HEK293 (cell line): ENCODE results near the gene KLHDC7B.

Experiments used
- CTCF ChIA-PET: fragments of 350-600 bp; formaldehyde crosslinking; extraction: SDS; loops from one replicate; lab custom pipeline; 2021; ENCODE audit warnings: antibody characterized with exemption; lab: Yijun Ruan, JAX
- POLR2A ChIA-PET: fragments of 300-600 bp; formaldehyde crosslinking; extraction: SDS; loops from one replicate; lab custom pipeline; 2020; ENCODE audit warnings: antibody characterized with exemption, inconsistent platforms; lab: Yijun Ruan, JAX
- H3K27ac ChIP-seq: fragments of 200-500 bp; sonication (Bioruptor generic); 2 replicates; pipeline ENCODE4 v1.5.1; 2014; ENCODE audit warnings: low read depth, low read length, control low read depth, inconsistent platforms; ENCODE audit errors: extremely low read depth
- H3K36me3 ChIP-seq, 2 experiments: fragments of 200-500 bp in 1 of 2; sonication (Bioruptor generic) in 1 of 2; 1 replicate in 1 of 2; 2 replicates in 1 of 2; pipeline ENCODE4 v1.5.1; 2014 to 2017; ENCODE audit warnings: inconsistent platforms in 2 of 2, low read length in 2 of 2; ENCODE audit not compliant: control insufficient read depth in 2 of 2, insufficient read depth in 1 of 2
- H3K4me1 ChIP-seq: fragments of 200-500 bp; sonication (Bioruptor generic); 2 replicates; pipeline ENCODE4 v1.5.1; 2014; ENCODE audit warnings: mild to moderate bottlenecking, low read length, inconsistent platforms; ENCODE audit not compliant: control insufficient read depth, insufficient read depth
- H3K4me3 ChIP-seq: 2 replicates; pipeline ENCODE4 v1.5.1; 2011; ENCODE audit warnings: low read depth, mild to moderate bottlenecking, control low read depth, low read length, moderate library complexity
- H3K9me3 ChIP-seq: fragments of 200-500 bp; sonication (Bioruptor generic); 2 replicates; pipeline ENCODE4 v1.5.1; 2014; ENCODE audit warnings: low read depth, low read length, inconsistent platforms; ENCODE audit not compliant: control insufficient read depth, insufficient read depth
- ATF2 ChIP-seq: fragments of 450-650 bp; formaldehyde crosslinking; IDR thresholded peaks from 2 replicates; pipeline ENCODE4 v1.5.1; 2016; ENCODE audit warnings: missing biosample characterization, missing genetic modification characterization, low read depth
- GLIS1 ChIP-seq: fragments of 450-650 bp; formaldehyde crosslinking; IDR thresholded peaks from 2 replicates; pipeline ENCODE4 v1.5.1; 2016; ENCODE audit warnings: missing biosample characterization, missing genetic modification characterization
- KLF9 ChIP-seq: fragments of 450-650 bp; formaldehyde crosslinking; IDR thresholded peaks from 2 replicates; pipeline ENCODE4 v1.5.1; 2016; ENCODE audit warnings: missing biosample characterization, missing genetic modification characterization, low read depth
- OVOL3 ChIP-seq: fragments of 450-650 bp; formaldehyde crosslinking; IDR thresholded peaks from 2 replicates; pipeline ENCODE4 v1.5.1; 2016; ENCODE audit warnings: missing biosample characterization, missing genetic modification characterization
- TRIM28 ChIP-seq: IDR thresholded peaks from 2 replicates; pipeline ENCODE4 v1.6.1; 2011; ENCODE audit warnings: low read length, control low read depth, borderline replicate concordance
- YY2 ChIP-seq: fragments of 450-650 bp; formaldehyde crosslinking; IDR thresholded peaks from 2 replicates; pipeline ENCODE4 v1.5.1; 2016; ENCODE audit warnings: missing biosample characterization, missing genetic modification characterization
- ZBTB20 ChIP-seq: fragments of 450-650 bp; formaldehyde crosslinking; IDR thresholded peaks from 2 replicates; pipeline ENCODE4 v1.5.1; 2016; ENCODE audit warnings: missing biosample characterization, missing genetic modification characterization
- ZBTB26 ChIP-seq: fragments of 450-650 bp; formaldehyde crosslinking; optimal IDR thresholded peaks from 2 replicates; pipeline ENCODE3; 2016; ENCODE audit warnings: missing biosample characterization, mild to moderate bottlenecking, missing genetic modification characterization
- ZBTB48 ChIP-seq: fragments of 450-650 bp; formaldehyde crosslinking; IDR thresholded peaks from 2 replicates; pipeline ENCODE4 v1.5.1; 2016; ENCODE audit warnings: missing biosample characterization, missing genetic modification characterization
- ZBTB8A ChIP-seq: fragments of 450-650 bp; formaldehyde crosslinking; IDR thresholded peaks from 2 replicates; pipeline ENCODE4 v1.5.1; 2016; ENCODE audit warnings: missing biosample characterization, missing genetic modification characterization
- ZFP37 ChIP-seq: fragments of 450-650 bp; formaldehyde crosslinking; IDR thresholded peaks from 2 replicates; pipeline ENCODE4 v1.5.1; 2016; ENCODE audit warnings: missing biosample characterization, missing genetic modification characterization
- ZFP69B ChIP-seq: fragments of 450-650 bp; formaldehyde crosslinking; IDR thresholded peaks from 2 replicates; pipeline ENCODE4 v1.5.1; 2016; ENCODE audit warnings: missing biosample characterization, missing genetic modification characterization
- ZIC2 ChIP-seq: fragments of 450-650 bp; formaldehyde crosslinking; IDR thresholded peaks from 2 replicates; pipeline ENCODE4 v1.5.1; 2016; ENCODE audit warnings: missing biosample characterization, missing genetic modification characterization
- ZNF132 ChIP-seq: fragments of 450-650 bp; formaldehyde crosslinking; IDR thresholded peaks from 2 replicates; pipeline ENCODE4 v1.5.1; 2017; ENCODE audit warnings: missing biosample characterization, missing genetic modification characterization, borderline replicate concordance
- ZNF18 ChIP-seq: fragments of 450-650 bp; formaldehyde crosslinking; IDR thresholded peaks from 2 replicates; pipeline ENCODE4 v1.5.1; 2016; ENCODE audit warnings: missing biosample characterization, missing genetic modification characterization
- ZNF423 ChIP-seq: fragments of 450-650 bp; formaldehyde crosslinking; IDR thresholded peaks from 2 replicates; pipeline ENCODE4 v1.5.1; 2016; ENCODE audit warnings: missing biosample characterization, missing genetic modification characterization
- ZNF433 ChIP-seq: fragments of 450-650 bp; formaldehyde crosslinking; IDR thresholded peaks from 2 replicates; pipeline ENCODE4 v1.5.1; 2016; ENCODE audit warnings: missing biosample characterization, missing genetic modification characterization, low read depth
- ZNF48 ChIP-seq: fragments of 450-650 bp; formaldehyde crosslinking; IDR thresholded peaks from 2 replicates; pipeline ENCODE4 v1.5.1; 2016; ENCODE audit warnings: missing biosample characterization, missing genetic modification characterization
- ZNF529 ChIP-seq: fragments of 450-650 bp; formaldehyde crosslinking; IDR thresholded peaks from 2 replicates; pipeline ENCODE4 v1.5.1; 2017; ENCODE audit warnings: missing genetic modification characterization, missing biosample characterization; ENCODE audit not compliant: insufficient replicate concordance
- ZNF544 ChIP-seq: fragments of 450-650 bp; formaldehyde crosslinking; IDR thresholded peaks from 2 replicates; pipeline ENCODE4 v1.5.0; 2017; ENCODE audit warnings: missing biosample characterization, missing genetic modification characterization
- ZNF548 ChIP-seq: fragments of 450-650 bp; formaldehyde crosslinking; IDR thresholded peaks from 2 replicates; pipeline ENCODE4 v1.5.1; 2016; ENCODE audit warnings: missing biosample characterization, missing genetic modification characterization
- ZNF639 ChIP-seq: fragments of 450-650 bp; formaldehyde crosslinking; IDR thresholded peaks from 2 replicates; pipeline ENCODE4 v1.5.1; 2016; ENCODE audit warnings: missing biosample characterization, missing genetic modification characterization
- ZNF654 ChIP-seq: fragments of 450-650 bp; formaldehyde crosslinking; IDR thresholded peaks from 2 replicates; pipeline ENCODE4 v1.5.1; 2016; ENCODE audit warnings: low read depth, missing biosample characterization, missing genetic modification characterization
- ZNF692 ChIP-seq: fragments of 450-650 bp; formaldehyde crosslinking; IDR thresholded peaks from 2 replicates; pipeline ENCODE4 v1.5.1; 2016; ENCODE audit warnings: missing biosample characterization, missing genetic modification characterization
- ZNF747 ChIP-seq: fragments of 450-650 bp; formaldehyde crosslinking; IDR thresholded peaks from 2 replicates; pipeline ENCODE4 v1.5.1; 2016; ENCODE audit warnings: missing biosample characterization, missing genetic modification characterization
- ZNF768 ChIP-seq: fragments of 450-650 bp; formaldehyde crosslinking; IDR thresholded peaks from 2 replicates; pipeline ENCODE4 v1.5.1; 2018; ENCODE audit warnings: missing biosample characterization, mild to moderate bottlenecking, missing genetic modification characterization
- ZNF776 ChIP-seq: fragments of 450-650 bp; formaldehyde crosslinking; IDR thresholded peaks from 2 replicates; pipeline ENCODE4 v1.5.0; 2017; ENCODE audit warnings: missing biosample characterization, missing genetic modification characterization, borderline replicate concordance
- ZNF791 ChIP-seq: fragments of 450-650 bp; formaldehyde crosslinking; IDR thresholded peaks from 2 replicates; pipeline ENCODE4 v1.5.1; 2016; ENCODE audit warnings: missing biosample characterization, missing genetic modification characterization
- ZNF830 ChIP-seq: fragments of 450-650 bp; IDR thresholded peaks from 2 replicates; pipeline ENCODE4 v1.5.0; 2018; ENCODE audit warnings: missing biosample characterization, missing genetic modification characterization, low read depth, mild to moderate bottlenecking, moderate library complexity

The KLHDC7B gene

GRCh38 chr22:50544078-50544745 is 1.5 kb upstream of the KLHDC7B start:
- no peaks in the 10 kb centered on the region for H3K36me3 ChIP-seq
- POLR2A ChIA-PET, result interaction anchor here (1.8 kb wide), 1 partner anchor 19 kb away, joined by 8 read pairs; the partner anchor contains the start of gene SCO2
- peaks cover 7% of the 10 kb centered on the region; the same call in 1 of the 2 replicates for H3K4me1 ChIP-seq
- CTCF ChIA-PET, result interaction anchor here (0.6 to 1.6 kb wide), 4 partner anchors 9 to 19 kb away, joined by 3 to 10 read pairs (median 6); partner anchors contain the start of genes SCO2 and SYCE3
- no peak overlapping the region for H3K27ac ChIP-seq
- TF ChIP-seq YY2 (no peak), ZNF48 (no peak), ZNF18 (tag by site-specific recombination) (no peak), ZBTB8A (tag by site-specific recombination) (peak; percentile 48), ZNF776 (tag by site-specific recombination) (no peak), GLIS1 (tag by site-specific recombination) (no peak; the same call in 1 of the 2 replicates), ZNF747 (tag by site-specific recombination) (no peak), ZNF423 (tag by site-specific recombination) (no peak), ZFP69B (peak; percentile 68; the same call in 1 of the 2 replicates), ZNF544 (tag by site-specific recombination) (no peak), ZNF768 (no peak), ZBTB26 (peak; percentile 61), ZNF548 (no peak), ZBTB20 (tag by site-specific recombination) (peak; percentile 60; the same call in 1 of the 2 replicates), ZNF791 (tag by site-specific recombination) (no peak), KLF9 (tag by site-specific recombination) (no peak), OVOL3 (tag by site-specific recombination) (no peak), ZNF654 (no peak)
- no peaks in the 10 kb centered on the region for H3K9me3 ChIP-seq
- H3K4me3 ChIP-seq, result no peak overlapping the region

- Histone ChIP-seq H3K36me3 (no peaks in the 10 kb centered on the region), H3K27ac (no peak overlapping the region), H3K9me3 (no peaks in the 10 kb centered on the region), H3K4me1 (0 out of 2 replicates have a peak, but pooled peaks cover 3% of the 10 kb centered on the region), H3K4me3 (no peak overlapping the region)
- POLR2A ChIA-PET, result interaction anchor here (0.9 to 1.8 kb wide), 3 partner anchors 18 to 37 kb away, joined by 4 to 8 read pairs (median 4); partner anchors contain the start of genes LMF2, NCAPH2, SCO2 and SYCE3
- CTCF ChIA-PET, result interaction anchor here (0.6 to 1.6 kb wide), 3 partner anchors 12 to 19 kb away, joined by 3 to 10 read pairs (median 9); partner anchors contain the start of genes SCO2 and SYCE3
- no peak for TF ChIP-seq ZNF433 (tag by site-specific recombination)
- TF ChIP-seq ATF2 (tag by site-specific recombination), result no peak
- no peak for TF ChIP-seq ZNF529 (tag by site-specific recombination)
- TF ChIP-seq ZFP37 (tag by site-specific recombination), result no peak
- TF ChIP-seq ZNF548, result no peak
- TF ChIP-seq ZBTB48 (tag by site-specific recombination), result 0 out of 2 replicates have a peak, but pooled peaks have one; percentile 22
- no peak for TF ChIP-seq ZNF639 (tag by site-specific recombination)
- TF ChIP-seq ZIC2 (tag by site-specific recombination), result 0 out of 2 replicates have a peak, but pooled peaks have one; percentile 17
- TF ChIP-seq ZNF830 (tag by site-specific recombination), result no peak
- TF ChIP-seq TRIM28, result no peak
- TF ChIP-seq ZNF132 (tag by site-specific recombination), result no peak
- peak; percentile 90 for TF ChIP-seq ZNF692 (tag by site-specific recombination)
These were observed 899 bp upstream of the KLHDC7B start for GRCh38 chr22:50544746-50545253.
